HG03108 (cell line): ENCODE measurements around the gene DIAPH1.

Experiments
- ATAC-seq: cut with Tn5 transposase; IDR thresholded peaks from one replicate; pipeline ENCODE4 v1.9.1; 2021; ENCODE audit warnings: moderate library complexity; ENCODE audit not compliant: unreplicated experiment

DIAPH1 gene

DNA sequence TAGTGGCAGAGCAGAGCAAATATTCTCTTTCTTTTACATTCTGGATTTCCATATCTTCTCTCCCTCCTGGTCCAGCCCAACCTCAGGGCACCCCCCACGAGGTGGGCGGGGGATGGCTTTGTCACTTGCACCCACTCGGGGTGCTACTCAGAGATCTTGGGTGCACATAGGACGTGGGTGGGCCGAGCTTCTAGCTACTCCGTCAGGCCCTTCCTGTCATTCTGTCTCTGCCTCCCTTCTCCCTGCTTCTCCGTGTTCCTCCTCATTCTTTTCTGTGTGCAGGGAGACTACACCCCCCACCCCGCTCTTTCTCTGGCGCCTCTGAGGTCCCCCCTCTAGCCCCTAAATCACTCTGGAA, 110.4 kb downstream of the DIAPH1 start:
- no peak for ATAC-seq

DNA sequence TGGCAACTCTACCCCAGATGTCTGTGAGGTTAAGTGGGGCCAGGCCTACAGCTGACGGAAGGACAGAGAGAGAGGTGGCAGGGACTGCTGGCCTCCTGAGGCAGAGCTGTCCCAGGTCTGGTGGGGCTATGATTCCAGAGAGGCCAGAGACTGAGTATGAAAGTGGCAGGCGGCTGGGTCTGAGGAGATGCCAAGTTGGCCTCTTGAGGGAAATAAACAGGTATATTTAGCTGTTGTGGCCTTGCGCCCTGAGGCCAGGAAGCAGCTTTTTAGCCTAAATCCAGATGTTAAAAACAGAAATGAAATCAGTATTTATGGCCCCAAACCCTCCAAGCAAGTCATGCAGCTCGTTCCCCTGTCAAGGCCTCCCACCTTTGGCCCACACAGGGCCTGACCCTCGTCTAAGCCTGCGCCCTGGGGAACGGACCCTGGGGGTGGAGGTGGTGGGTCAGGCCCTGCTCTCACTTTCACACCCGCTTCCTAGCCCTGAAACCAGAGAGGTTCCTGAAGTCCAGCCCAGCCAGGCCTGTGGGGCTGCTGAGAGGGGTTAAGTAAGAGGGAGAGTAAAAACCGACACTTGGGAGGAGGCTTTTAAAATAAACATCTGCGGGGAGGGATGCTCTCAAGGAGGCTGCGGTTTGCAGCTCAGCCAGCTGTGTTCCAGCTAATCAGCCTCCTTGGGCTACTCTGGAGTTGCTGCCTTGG, 111.3 kb downstream of the DIAPH1 start:
- ATAC-seq: peak; percentile 32

DNA sequence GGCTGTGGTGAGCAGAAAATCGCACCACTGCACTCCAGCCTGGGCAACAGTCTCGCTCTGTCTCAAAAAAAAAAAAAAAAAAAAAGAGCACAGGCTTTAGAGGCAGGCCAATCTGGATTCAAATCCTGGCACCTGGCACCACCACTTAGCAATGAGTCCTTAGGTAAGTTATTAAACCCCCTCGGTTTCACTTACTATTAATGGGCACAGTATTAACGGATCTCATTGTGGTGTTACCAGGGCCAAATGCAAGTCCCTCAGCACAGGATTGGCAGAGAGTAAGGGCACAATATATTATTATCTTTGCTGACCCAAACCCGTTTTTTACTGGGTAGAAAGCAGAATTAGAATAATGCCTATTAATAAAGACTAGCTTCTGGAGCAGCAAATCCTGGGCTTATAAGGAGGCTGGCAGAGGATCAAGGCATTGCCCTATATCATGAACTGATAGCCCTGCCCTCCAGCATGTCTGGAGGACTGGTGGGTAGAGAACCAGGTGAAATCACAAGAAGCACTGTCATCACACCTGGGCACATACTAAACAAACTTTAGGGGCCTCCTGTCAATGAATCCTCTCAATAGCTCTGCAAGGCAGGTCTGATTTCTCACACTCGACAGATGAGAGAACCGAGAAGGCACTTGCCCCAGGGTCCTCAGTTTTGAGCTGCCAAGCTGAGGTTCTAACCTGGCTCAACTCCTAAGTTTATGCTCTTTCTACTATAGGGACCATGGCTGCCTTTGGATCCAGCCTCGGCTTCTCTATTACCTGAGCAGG, 112.2 kb downstream of the DIAPH1 start:
- no peak for ATAC-seq

DNA sequence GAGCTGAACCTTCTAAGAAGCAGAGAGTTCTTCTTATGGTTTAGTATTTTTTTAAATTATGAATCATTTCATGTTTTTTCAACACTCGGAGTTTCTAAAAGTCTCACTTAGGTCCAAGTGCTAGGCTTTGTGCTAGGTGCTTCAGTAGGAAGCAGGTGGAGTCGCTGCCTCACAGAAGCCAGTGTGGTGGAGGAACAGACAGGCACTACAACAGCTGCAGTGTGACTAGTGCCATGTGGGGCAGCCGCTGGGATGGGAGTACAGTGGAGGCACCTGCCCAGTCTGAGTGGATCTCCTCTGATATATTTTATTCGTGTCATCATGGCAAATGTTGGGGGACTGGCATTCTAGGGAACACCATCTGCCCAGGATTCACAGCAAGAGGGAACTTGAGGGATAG, 114.6 kb downstream of the DIAPH1 start:
- ATAC-seq: no peak

DNA sequence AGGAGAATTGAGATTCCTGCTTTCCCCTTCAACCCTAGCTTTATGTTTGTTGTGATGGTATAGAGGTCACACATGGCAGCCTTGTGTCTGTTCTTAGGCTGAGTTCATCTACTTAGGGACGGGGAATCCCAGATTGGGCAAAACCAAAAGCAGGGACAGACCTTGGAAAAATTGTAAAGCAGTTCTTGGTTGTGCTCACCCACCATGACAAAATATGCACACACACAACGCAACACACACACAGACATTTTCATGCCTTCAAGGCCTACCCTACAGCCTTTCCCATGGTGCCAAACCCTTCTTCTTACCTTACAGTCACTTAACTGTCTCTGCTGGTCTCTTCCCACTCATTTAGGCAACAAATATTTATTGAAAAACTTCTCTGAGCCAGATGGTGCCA, 115.1 kb downstream of the DIAPH1 start:
- no peak for ATAC-seq

DNA sequence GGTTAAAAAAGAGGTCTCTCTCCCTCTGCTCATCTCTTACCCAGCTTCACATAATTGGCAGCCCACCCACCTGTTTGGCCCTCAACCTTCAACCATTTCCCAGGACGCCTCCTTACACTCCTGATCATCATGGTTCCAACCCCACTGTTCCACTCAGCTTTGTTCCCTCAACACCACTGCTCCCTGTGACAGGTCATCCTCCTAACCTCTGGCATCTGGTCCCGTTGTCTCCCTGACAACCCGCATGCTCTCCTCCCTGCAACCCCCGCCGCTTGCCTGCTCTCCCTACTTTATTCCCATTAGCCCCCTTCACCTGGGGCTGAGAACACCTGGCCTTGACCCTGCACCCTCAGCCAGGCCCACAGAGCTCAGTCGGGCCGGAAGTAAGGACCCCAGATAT, 117.0 kb downstream of the DIAPH1 start:
- no peak for ATAC-seq

DNA sequence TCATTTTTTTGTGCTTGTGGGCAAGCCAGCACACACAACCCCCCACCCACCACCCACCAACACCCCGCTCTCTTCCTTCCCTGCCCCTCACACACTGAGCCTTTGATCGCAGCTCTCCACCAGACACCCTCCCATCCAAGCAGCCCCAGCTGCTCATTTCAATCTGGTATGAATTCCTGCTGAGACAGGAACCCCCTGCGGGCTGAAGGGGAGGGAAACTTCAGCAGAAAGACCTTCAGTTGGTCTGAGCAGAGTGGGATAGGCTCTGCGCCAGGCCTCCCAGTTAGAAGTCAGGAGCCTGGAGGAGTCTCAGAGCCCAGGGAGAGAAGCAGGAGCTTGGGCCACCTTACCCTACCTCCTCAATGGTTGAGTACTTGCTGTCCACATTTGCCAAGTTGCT, 122.8 kb downstream of the DIAPH1 start:
- ATAC-seq: no peak

DNA sequence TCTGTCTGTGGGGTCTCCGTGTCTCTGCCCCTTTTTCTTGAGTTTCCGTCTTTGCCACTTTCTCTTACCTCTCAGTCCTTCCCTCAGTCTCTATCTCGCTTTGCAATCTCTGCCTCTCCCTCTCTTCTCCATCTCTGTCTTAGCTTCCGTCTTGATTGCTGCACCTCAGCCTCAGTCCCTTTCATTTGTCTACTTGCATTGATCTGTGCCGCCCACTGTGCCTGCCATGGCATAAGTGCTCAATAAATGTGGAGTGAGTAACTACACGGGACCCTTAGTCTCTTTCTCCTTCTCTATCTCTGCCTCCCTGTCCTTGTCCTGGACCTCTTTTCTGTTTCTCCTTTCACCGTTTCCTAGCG, 123.4 kb downstream of the DIAPH1 start:
- no peak for ATAC-seq

DNA sequence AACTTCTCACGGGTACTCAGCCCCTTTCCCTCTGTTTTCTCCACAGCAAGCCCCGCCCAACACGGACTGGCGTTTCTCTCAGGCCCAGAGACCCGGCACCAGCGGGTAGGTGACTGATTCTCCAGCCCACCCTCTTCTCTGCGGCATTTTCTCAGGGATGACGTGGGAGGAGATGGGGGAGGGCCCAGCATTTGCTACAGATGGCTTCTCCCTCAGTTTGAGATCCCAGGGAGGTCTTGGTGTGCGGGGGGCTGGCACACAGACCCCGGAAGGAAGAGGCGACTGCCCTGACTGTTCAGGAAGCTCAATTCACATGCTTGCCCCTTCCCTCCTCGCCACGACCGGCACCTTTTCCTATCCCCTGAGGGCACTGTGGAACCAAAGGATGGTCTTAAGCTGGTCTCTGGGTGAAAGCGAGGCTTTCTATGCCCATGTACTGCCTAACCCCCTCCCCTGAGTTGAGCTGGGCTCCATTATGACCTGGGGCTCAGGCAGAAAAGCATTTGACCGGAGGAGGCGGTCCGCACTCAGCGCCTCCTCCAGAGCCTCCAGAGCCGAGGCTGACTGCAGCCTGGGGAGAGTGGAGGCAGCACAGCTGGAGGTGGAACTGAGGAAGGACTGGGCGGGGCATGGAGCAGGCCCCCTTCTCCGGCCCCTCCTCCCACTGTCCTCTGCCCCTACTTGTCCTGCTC, 123.9 kb downstream of the DIAPH1 start:
- no peak for ATAC-seq

DNA sequence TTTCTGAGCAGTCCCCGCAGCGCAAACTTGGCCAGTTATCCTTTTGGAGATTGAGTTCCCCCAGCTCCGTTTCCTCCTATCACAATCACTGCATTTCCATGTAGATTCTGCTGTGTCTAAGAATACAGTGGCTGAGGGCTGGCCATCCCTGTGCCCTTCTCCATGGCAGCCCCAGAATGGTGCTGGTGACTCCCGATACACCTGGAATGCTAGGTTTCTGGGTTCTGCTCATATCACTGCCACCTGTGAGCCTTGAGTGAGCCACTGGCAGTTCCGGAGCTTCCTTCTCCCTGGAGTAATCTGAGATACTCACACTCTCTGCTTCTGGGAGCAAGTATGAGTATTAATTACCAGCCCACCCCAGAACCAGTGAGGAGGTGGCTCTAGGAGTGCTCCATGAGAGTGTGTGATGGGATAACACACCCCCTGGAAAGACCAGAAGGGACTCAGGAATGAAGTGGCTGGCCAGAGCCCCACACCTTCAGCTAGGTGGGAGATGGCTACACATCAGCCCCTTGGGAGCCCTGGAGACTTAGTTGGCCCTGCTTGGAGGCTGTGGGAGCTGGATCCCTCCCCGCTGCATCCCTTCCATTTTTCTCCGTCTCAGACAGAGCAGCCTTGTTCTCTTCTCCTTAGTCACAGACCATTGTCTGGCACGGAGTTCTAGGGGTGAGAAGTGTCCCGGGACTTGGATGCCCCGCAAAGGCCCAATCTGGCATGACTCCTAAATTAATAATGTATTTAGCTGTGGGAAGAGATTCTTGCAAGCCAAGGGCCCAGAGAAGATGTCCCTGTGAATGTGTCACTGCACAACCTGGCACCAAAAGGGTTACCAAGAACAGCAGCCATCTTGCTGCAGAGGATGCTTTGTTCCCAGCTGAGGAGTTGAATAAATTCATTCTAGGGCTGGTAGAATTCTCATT, 125.0 kb downstream of the DIAPH1 start:
- ATAC-seq: no peak

DNA sequence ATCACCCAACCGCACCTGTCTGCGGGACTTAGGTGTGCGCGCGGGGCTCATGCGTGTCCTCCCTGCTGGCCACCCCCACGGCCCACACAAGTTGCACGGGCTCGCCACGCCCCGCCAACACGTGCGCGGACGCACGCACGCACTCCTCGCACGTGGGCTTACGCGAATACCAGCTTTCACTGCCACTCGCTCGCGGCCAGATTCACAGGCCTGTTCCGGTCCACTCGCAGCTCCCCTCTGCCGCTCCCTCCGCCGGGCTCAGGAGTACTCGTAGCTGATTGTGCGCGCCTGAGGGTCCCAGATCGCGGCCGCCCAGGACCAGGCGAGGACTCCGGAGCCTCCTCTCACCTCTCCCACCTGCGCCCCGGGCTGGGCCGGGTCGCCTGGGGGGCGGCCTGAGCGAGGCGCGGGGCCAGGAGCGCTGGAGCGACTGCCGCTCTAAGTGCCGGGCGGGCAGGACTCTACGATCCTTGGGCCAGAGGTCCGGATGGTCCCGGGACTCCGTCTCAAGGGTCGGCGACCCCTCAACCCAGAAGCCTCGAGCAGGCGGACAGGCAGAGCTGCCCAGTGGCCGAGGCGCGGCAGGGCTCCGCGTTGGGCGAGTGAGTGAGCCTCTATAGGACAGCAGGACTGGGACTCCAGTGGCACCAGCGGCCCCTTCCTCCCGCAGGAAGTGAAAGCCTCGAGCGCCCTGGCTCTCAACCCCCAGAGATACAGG, 126.5 kb downstream of the DIAPH1 start:
- ATAC-seq: peak; percentile 44

DNA sequence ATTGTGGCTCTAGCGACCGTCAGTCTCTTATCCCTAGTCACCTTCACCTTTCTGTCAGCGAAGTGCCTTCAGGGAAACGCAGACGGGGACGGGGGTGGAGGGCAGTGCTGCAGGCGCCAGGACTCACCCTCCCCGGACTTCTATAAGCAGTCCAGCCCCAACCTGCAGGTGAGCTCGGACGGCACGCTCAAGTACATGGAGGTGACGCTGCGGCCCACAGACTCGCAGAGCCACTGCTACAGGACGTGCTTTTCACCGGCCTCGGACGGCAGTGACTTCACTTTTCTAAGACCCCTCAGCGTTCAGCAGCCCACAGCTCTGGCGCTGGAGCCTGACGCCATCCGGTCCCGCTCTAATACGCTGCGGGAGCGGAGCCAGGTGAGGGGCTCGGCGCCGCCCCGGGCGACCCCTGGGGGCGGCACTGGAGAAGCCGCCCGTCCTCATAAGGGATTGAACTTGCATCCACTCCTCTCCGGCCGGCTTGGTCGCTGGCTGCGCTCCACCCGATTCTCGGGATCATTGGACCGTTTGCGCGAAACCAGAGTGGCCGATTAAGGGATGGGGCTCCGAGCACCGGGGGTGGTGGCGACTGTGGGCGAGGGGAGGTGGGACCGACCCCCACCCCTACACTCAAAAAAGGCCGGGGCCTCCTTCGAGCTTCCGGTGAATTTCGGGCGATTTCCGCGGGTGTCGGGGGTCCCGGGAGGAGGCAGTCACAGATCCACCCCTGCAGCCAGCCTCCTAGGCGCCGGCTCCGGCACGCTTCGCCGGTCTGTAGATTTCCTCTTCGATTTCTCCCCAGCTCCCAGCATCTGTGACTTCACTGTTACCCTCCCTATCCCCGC, 127.3 kb downstream of the DIAPH1 start:
- ATAC-seq: peak; percentile 19

DNA sequence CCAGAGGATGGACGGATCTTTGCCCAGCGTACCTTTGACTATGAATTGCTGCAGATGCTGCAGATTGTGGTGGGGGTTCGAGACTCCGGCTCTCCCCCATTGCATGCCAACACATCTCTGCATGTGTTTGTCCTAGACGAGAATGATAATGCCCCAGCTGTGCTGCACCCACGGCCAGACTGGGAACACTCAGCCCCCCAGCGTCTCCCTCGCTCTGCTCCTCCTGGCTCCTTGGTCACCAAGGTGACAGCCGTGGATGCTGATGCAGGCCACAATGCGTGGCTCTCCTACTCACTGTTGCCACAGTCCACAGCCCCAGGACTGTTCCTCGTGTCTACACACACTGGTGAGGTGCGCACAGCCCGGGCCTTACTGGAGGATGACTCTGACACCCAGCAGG, 128.0 kb downstream of the DIAPH1 start:
- no peak for ATAC-seq

DNA sequence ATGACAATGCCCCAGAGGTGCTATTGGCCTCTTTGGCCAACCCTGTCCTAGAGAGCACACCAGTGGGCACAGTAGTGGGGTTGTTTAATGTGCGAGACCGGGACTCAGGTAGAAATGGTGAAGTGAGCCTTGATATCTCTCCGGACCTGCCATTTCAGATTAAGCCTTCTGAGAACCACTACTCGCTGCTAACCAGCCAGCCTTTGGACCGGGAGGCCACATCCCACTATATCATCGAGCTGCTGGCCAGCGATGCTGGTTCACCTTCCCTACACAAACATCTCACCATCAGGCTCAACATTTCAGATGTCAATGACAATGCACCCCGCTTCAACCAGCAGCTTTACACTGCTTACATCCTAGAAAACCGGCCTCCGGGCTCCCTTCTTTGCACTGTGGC, 128.5 kb downstream of the DIAPH1 start:
- ATAC-seq: no peak

DNA sequence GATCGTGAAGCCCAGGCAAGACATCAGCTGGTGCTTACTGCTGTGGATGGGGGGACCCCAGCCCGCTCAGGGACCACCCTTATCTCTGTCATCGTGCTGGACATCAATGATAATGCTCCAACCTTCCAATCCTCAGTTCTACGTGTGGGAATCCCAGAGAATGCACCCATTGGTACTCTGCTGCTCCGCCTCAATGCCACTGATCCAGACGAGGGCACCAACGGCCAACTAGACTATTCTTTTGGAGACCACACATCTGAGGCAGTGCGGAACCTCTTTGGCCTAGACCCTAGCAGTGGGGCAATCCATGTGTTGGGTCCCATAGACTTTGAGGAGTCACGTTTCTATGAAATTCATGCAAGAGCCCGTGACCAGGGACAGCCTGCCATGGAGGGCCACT, 129.0 kb downstream of the DIAPH1 start:
- ATAC-seq: no peak

DNA sequence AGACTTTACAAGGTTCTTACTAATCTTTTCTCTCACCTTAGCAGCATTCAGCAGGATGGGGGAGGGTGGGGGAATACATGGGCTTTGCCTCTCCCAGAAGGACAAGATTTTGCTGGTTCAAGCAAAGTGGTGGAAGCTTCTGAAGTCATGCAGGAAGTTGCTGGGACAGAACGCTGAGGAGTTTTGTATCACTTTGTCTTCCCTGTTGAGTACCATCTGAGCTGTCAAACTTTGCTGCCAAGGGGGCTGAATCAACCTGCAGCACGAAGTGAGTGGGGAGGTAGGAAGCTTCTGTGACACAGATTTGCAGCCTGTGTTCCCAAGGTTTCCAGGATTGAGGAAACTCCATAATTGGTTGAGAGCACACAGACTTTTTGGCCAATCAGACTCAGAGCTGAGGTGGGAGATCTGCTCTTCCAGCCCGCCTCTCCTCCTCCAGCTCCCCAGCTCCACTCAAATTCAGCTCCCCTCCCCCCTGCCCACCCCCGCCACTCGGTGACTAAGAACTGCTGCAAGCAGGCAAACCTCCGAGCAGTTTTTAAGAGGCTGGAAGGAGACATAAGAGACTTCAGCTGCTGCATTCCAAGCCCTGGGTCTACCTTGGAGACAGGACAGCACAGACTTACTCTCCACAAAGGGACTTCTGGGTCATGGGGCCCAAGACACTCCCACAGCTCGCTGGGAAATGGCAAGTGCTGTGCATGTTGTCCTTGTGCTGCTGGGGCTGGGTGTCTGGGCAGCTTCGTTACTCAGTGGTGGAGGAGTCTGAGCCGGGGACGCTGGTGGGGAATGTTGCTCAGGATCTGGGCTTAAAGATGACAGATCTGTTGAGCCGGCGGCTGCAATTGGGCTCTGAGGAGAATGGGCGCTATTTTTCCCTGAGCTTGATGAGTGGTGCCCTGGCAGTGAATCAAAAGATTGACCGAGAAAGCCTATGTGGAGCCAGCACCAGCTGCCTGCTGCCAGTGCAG, 129.9 kb downstream of the DIAPH1 start, which contains the start of gene PCDHGC5:
PCDHGC5 (plus strand) TSS at position 491 of the 971 bp plus-strand sequence; CDS start at position 651, 160 bp downstream.
- ATAC-seq: no peak

DNA sequence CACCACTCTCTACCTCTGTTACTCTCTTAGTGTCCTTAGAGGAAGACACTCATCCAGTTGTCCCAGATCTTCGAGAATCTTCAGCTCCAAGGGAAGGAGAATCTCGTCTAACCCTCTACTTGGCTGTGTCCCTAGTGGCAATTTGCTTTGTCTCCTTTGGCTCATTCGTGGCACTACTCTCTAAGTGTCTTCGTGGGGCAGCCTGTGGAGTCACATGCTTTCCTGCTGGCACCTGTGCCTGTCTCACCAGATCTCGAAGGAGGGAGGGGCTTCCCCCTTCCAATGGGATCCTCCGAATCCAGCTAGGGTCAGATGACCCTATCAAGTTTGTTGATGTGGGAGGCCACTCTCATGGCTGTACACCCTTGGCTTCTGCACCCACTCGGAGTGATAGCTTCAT, 131.7 kb downstream of the DIAPH1 start:
- ATAC-seq: no peak

DNA sequence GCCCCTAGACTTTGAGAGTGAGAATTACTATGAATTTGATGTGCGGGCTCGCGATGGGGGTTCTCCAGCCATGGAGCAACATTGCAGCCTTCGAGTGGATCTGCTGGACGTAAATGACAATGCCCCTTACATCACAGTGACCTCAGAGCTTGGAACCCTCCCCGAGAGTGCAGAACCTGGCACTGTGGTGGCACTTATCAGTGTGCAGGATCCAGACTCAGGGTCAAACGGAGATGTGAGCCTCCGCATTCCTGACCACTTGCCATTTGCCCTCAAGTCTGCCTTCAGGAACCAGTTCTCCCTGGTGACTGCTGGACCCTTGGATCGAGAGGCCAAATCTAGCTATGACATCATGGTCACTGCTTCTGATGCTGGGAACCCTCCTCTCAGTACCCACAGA, 132.7 kb downstream of the DIAPH1 start:
- no peak for ATAC-seq
